Activated naive CD4-positive, alpha-beta T cell treated with anti-CD3 and anti-CD28 coated beads, Interleukin-2, amount 50 U/mL, for 72 hours (primary cell): ENCODE measurements around the gene ENGASE. TPM values are rescaled to one million over a fixed set of nuclear protein-coding genes. Genes with fewer than 3 reads are reported as not detected.

Experiments used
- ATAC-seq, 2 donors: fragments of 150-1000 bp; cut with Tn5 transposase; 2 replicates each; pipeline ENCODE4 v1.10.0; 2021; ENCODE audit warnings: mild to moderate bottlenecking in 2 of 2, moderate library complexity in 2 of 2
- DNase-seq, 2 donors: peaks; one replicate each; pipeline ENCODE4 v3.0.0; 2021 to 2022; ENCODE audit warnings: low spot score in 2 of 2
- H3K27ac Mint-ChIP-seq, 2 donors: one replicate each; pipeline ENCODE4 v1.8.0; 2022; ENCODE audit warnings: mild to moderate bottlenecking in 2 of 2, mixed read lengths in 2 of 2
- H3K36me3 Mint-ChIP-seq, 2 donors: one replicate each; pipeline ENCODE4 v1.8.0; 2022; ENCODE audit warnings: mixed read lengths in 2 of 2
- H3K9me3 Mint-ChIP-seq, 2 donors: one replicate each; pipeline ENCODE4 v1.8.0; 2022; ENCODE audit warnings: mixed read lengths in 2 of 2
- total RNA-seq, 2 donors: library from RNA; stranded (reverse); gene quantifications; one replicate each; pipeline ENCODE4 v1.2.3, GENCODE V29; 2022

Gene ENGASE
- total RNA-seq, 2 donors from 2014 or later: 31.5 to 40.5 TPM

- Mint-ChIP-seq H3K27ac (no peak overlapping the region), H3K9me3 (no peaks in the 10 kb centered on the region), H3K36me3 (no peaks in the 10 kb centered on the region)
- ATAC-seq: no peak
- DNase-seq: no peak
These were observed 54.9 kb downstream of the ENGASE start for GRCh38 chr17:79129523-79129922.

GRCh38 chr17:79130536-79131273, 56.1 kb downstream of the ENGASE start:
- no peaks in the 10 kb centered on the region for H3K36me3 Mint-ChIP-seq
- no peaks in the 10 kb centered on the region for H3K9me3 Mint-ChIP-seq
- no peak for ATAC-seq

GRCh38 chr17:79131274-79131635, 56.6 kb downstream of the ENGASE start:
- Mint-ChIP-seq H3K9me3 (no peaks in the 10 kb centered on the region), H3K36me3 (no peaks in the 10 kb centered on the region), H3K27ac (no peak overlapping the region)
- ATAC-seq (no peak), DNase-seq (no peak)

More at GRCh38 chr17:79130536-79131273, 56.1 kb downstream of the ENGASE start:
- H3K27ac Mint-ChIP-seq: no peak overlapping the region
- DNase-seq: no peak

GRCh38 chr17:79131701-79132100, 57.1 kb downstream of the ENGASE start:
- Mint-ChIP-seq H3K27ac (no peak overlapping the region), H3K36me3 (no peaks in the 10 kb centered on the region), H3K9me3 (no peaks in the 10 kb centered on the region)
- ATAC-seq (no peak), DNase-seq (no peak)

GRCh38 chr17:79132271-79133064, 57.8 kb downstream of the ENGASE start:
- Mint-ChIP-seq H3K9me3 (no peaks in the 10 kb centered on the region), H3K27ac (no peak overlapping the region), H3K36me3 (no peaks in the 10 kb centered on the region)
- DNase-seq (no peak), ATAC-seq (no peak)

GRCh38 chr17:79133214-79133613, 58.6 kb downstream of the ENGASE start:
- DNase-seq: no peak
- no peak overlapping the region for H3K27ac Mint-ChIP-seq
- peaks cover 1% of the 10 kb centered on the region in 2 donors for H3K9me3 Mint-ChIP-seq
- ATAC-seq: no peak
- H3K36me3 Mint-ChIP-seq: no peaks in the 10 kb centered on the region

- H3K9me3 Mint-ChIP-seq: peaks cover 4% of the 10 kb centered on the region in 2 donors
- DNase-seq: no peak
- ATAC-seq: no peak
- no peak overlapping the region for H3K27ac Mint-ChIP-seq
- no peaks in the 10 kb centered on the region for H3K36me3 Mint-ChIP-seq
These were observed 59.4 kb downstream of the ENGASE start for GRCh38 chr17:79133985-79134384.

- no peak for DNase-seq
- ATAC-seq: no peak
- peaks cover 4% of the 10 kb centered on the region in 2 donors for H3K9me3 Mint-ChIP-seq
- H3K27ac Mint-ChIP-seq: no peak overlapping the region
- H3K36me3 Mint-ChIP-seq: no peaks in the 10 kb centered on the region
These were observed 60.4 kb downstream of the ENGASE start for GRCh38 chr17:79135011-79135410.

GRCh38 chr17:79135628-79136405, 61.2 kb downstream of the ENGASE start:
- H3K9me3 Mint-ChIP-seq: peaks cover 4% of the 10 kb centered on the region in 2 donors
- ATAC-seq: no peak
- H3K36me3 Mint-ChIP-seq: no peaks in the 10 kb centered on the region

More at GRCh38 chr17:79135628-79136405, 61.2 kb downstream of the ENGASE start:
- DNase-seq: no peak
- H3K27ac Mint-ChIP-seq: no peak overlapping the region

Other genes with a start within 250 kb of the ENGASE start
- 10 to 100 TPM; 82.2 to 88.1 TPM for gene USP36, start 234.0 kb upstream of the ENGASE start, total RNA-seq
- gene CEP295NL, start 171.6 kb upstream of the ENGASE start, total RNA-seq: under 1 TPM in 1 of 2 donors, not detected in 1; 0.61 TPM
- gene TIMP2, start 149.4 kb upstream of the ENGASE start, total RNA-seq: 1 to 10 TPM; 1.1 TPM
- 10 to 100 TPM; 71.3 to 95.6 TPM for gene LGALS3BP, start 94.9 kb upstream of the ENGASE start, total RNA-seq
- gene CANT1, start 65.1 kb upstream of the ENGASE start, total RNA-seq: 10 to 100 TPM; 54.7 to 57.0 TPM
- gene C1QTNF1, start 50.7 kb upstream of the ENGASE start, total RNA-seq: not detected